ENCODE measurements around the gene UTP15.

The UTP15 gene

GRCh38 chr5:73629456-73629855 lies 63.9 kb downstream of the UTP15 start:
- DNase-seq (ENCODE audit: low read depth, low spot score), result no peak
- CTCF ChIA-PET, result interaction anchor here (0.6 kb wide), 1 partner anchor 28 kb away, joined by 3 read pairs; no protein-coding TSS in a partner anchor
- TF ChIP-seq CTCF (IDR thresholded peaks at IDR 0.05; ENCODE audit: insufficient read depth, low read length, missing control alignments), result no peak
- H3K4me3 ChIP-seq (ENCODE audit: low read depth, low read length), result no peak overlapping the region
- POLR2A ChIA-PET, result no interaction called here

GRCh38 chr5:73630765-73631164 lies 65.2 kb downstream of the UTP15 start:
- no peak overlapping the region for H3K4me3 ChIP-seq (ENCODE audit: low read depth, low read length)
- DNase-seq (ENCODE audit: low read depth, low spot score), result no peak
- TF ChIP-seq CTCF (IDR thresholded peaks at IDR 0.05; ENCODE audit: insufficient read depth, low read length, missing control alignments), result no peak
- POLR2A ChIA-PET, result no interaction called here
- CTCF ChIA-PET, result interaction anchor here (1.5 kb wide), 1 partner anchor 63 kb away, joined by 4 read pairs; no protein-coding TSS in a partner anchor

DNA sequence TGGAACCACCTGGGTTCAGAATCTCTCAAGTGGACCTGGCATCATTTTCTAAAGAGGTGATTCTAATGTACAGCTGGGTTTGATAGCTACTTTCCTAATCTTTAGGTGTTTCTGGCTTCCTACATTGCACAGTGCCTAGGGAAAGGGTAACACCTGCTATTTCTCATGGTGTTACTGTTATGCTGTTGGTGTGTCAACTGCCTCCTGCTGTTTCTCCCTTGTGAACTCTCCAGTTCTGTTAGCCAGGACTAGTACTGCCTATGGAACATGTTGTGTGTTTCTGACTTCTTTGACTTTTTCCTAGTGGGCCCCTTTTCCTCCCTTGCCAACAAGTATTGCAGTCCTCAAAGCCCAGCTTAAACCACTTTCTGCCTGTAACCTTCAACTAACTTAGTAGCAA lies 66.0 kb downstream of the UTP15 start:
- H3K4me3 ChIP-seq (ENCODE audit: low read depth, low read length), result no peak overlapping the region
- ChIA-PET CTCF (interaction anchor here (1.5 kb wide), 1 partner anchor 63 kb away, joined by 4 read pairs; no protein-coding TSS in a partner anchor), POLR2A (no interaction called here)
- DNase-seq (ENCODE audit: low read depth, low spot score), result no peak
- no peak for TF ChIP-seq CTCF (IDR thresholded peaks at IDR 0.05; ENCODE audit: insufficient read depth, low read length, missing control alignments)
